ENCODE measurements around the gene GBE1. TPM values are rescaled to one million over a fixed set of nuclear protein-coding genes. Genes with fewer than 3 reads are reported as not detected.

Gene GBE1
- total RNA-seq, 3 donors from 2014 or later = 34.4 to 148 (median 49.8) TPM

DNA sequence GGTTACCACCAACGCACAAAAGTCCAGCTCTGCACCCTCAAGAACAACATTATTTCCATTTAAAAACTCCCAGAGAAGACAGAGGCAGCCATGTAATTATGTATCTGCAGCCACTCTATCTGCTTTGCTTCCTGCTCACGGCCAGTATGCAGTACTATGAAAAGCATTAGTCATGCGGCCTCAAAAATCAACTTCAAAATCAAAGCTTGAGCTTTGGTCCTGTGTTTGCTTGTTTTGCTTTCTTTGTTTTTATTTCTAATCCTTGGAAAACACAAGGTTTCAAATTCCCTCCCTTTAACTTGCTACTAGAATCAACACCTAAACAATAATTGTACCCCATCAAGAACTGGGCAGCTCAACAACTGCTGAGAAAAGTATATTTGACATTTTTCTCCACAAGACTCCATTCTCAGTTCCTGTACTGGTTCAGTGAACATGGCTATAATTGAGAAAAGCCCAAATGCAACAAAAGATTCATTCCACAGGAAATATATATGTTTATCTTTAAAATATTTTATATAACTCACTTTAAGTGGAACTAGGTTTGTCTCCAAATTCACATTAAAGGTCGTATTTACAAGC lies 37.6 kb downstream of the GBE1 start:
- Histone ChIP-seq H3K27me3 (no peaks in the 10 kb centered on the region), H3K27ac (no peak overlapping the region), H3K4me3 (no peak overlapping the region), H3K9me3 (no peaks in the 10 kb centered on the region), H3K4me1 (no peaks in the 10 kb centered on the region), H3K36me3 (no peaks in the 10 kb centered on the region)
- TF ChIP-seq, protein P1, sequence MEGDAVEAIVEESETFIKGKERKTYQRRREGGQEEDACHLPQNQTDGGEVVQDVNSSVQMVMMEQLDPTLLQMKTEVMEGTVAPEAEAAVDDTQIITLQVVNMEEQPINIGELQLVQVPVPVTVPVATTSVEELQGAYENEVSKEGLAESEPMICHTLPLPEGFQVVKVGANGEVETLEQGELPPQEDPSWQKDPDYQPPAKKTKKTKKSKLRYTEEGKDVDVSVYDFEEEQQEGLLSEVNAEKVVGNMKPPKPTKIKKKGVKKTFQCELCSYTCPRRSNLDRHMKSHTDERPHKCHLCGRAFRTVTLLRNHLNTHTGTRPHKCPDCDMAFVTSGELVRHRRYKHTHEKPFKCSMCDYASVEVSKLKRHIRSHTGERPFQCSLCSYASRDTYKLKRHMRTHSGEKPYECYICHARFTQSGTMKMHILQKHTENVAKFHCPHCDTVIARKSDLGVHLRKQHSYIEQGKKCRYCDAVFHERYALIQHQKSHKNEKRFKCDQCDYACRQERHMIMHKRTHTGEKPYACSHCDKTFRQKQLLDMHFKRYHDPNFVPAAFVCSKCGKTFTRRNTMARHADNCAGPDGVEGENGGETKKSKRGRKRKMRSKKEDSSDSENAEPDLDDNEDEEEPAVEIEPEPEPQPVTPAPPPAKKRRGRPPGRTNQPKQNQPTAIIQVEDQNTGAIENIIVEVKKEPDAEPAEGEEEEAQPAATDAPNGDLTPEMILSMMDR (IDR thresholded peaks at IDR 0.05) = no peak
- TF ChIP-seq POLR2AphosphoS5 (IDR thresholded peaks at IDR 0.05) = no peak
- intact Hi-C loops (cut with DNase I; ENCODE audit: low total_unique reads) = no loop called here
- DNase-seq (ENCODE audit: low spot score in 2 of 2) = no peak

DNA sequence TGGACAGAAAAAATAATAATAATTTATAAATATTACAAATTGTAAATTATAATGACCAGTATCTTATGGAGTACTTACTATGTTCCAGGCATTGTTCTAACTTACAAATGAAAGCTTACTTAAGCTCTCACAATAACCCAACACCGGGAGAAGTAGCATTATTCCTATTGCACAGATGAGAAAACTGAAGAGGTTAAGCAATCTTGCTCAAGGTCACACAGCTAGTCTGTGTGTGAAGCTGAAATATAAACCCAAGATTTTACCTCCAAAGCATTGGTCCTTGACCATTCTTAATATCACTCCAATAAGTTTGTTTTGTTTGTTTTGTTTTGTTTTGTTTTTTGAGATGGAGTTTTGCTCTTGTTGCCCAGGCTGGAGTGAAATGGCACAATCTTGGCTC lies 43.1 kb downstream of the GBE1 start:
- Histone ChIP-seq H3K9me3 (no peaks in the 10 kb centered on the region), H3K36me3 (no peaks in the 10 kb centered on the region), H3K4me1 (no peaks in the 10 kb centered on the region), H3K27me3 (no peaks in the 10 kb centered on the region), H3K4me3 (no peak overlapping the region), H3K27ac (no peak overlapping the region)
- intact Hi-C loops (cut with DNase I; ENCODE audit: low total_unique reads) = no loop called here
- no peak for DNase-seq (ENCODE audit: low spot score in 2 of 2)
- no peak for TF ChIP-seq POLR2A (IDR thresholded peaks at IDR 0.05)
- no peak for TF ChIP-seq POLR2AphosphoS5 (IDR thresholded peaks at IDR 0.05)
- TF ChIP-seq, protein P1 (IDR thresholded peaks at IDR 0.05) = no peak

DNA sequence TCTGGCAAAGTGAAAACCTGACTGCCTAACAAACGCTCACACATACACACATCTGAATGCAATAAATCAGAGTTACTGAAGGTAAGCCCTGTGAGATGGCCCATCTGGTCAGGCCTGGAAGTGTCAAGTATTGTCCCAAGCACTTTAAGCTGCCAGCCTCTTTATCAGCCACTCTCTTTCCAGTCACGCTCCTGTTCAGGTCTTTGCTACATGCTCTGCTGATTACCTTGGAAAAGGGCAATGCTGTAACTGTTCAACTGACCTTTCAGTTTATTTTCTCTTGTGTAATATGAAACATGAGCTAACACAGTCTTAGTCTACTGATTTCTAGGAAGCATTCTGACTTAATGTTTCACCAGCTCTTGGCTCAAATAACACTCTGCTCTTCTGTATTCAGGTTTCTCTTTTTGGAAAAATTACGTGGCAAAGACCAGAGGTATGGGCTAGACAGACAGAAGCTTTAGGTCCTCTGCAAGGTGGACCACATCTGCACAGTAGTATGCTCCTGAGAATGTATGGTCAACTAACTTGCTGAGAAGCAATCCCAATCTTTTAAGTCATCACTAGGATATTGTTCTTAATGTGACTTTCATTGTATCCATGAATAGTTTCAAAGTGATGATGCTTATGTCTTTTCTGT lies 44.5 kb downstream of the GBE1 start:
- no peaks in the 10 kb centered on the region for H3K9me3 ChIP-seq
- intact Hi-C loops (cut with DNase I; ENCODE audit: low total_unique reads) = no loop called here
- no peak overlapping the region for H3K4me3 ChIP-seq
- TF ChIP-seq POLR2AphosphoS5 (IDR thresholded peaks at IDR 0.05) (no peak), POLR2A (IDR thresholded peaks at IDR 0.05) (no peak)
- TF ChIP-seq, protein P1 (IDR thresholded peaks at IDR 0.05) = no peak
- H3K36me3 ChIP-seq = no peaks in the 10 kb centered on the region
- no peak overlapping the region for H3K27ac ChIP-seq
- no peaks in the 10 kb centered on the region for H3K27me3 ChIP-seq
- no peaks in the 10 kb centered on the region for H3K4me1 ChIP-seq
- DNase-seq (ENCODE audit: low spot score in 2 of 2) = no peak

DNA sequence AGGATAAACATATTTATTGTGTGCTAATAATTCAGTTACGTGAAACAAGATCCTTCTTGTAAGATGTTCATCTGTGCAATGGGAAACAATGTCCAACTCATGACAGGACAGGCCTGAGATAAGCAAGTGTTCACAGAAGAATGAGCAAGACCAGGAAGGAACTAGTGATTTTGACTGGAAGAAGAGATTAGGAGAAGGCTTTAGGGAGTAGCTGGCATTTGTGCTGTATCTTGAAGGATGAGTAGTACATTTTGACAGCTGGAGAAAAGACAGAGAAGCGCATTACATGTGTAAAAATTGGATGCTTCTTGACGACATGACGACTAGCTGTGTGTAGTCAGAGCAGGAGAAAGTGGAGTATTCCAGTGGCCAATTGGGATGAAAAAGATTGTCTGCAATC lies 48.4 kb downstream of the GBE1 start:
- TF ChIP-seq POLR2A (IDR thresholded peaks at IDR 0.05) (no peak), POLR2AphosphoS5 (IDR thresholded peaks at IDR 0.05) (no peak)
- TF ChIP-seq, protein P1 (IDR thresholded peaks at IDR 0.05) = no peak
- no peaks in the 10 kb centered on the region for H3K4me1 ChIP-seq

DNA sequence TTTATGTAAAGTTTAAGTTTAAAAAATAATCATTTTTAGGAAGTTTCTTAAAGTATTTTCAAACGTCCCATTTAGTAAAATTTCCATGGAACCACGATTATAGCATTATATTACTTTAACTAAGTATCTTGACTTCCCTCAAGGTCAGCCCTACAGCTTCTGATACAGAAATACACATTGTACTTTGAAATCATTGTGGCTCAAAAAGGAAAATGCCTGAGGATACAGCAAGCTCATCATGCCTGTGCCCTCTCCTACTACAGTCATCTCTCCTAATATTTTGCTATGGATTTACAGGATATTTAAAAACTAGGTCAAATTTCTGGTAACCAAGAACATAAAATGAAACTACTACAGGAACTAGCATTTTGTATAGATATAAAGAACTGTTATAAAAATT lies 51.8 kb downstream of the GBE1 start:
- no peak for TF ChIP-seq POLR2A (IDR thresholded peaks at IDR 0.05)
- no peak for TF ChIP-seq POLR2AphosphoS5 (IDR thresholded peaks at IDR 0.05)
- TF ChIP-seq, protein P1 (IDR thresholded peaks at IDR 0.05) = no peak
- intact Hi-C loops (cut with DNase I; ENCODE audit: low total_unique reads) = no loop called here
- DNase-seq (ENCODE audit: low spot score in 2 of 2) = no peak

More for the DNA sequence above, 48.4 kb downstream of the GBE1 start:
- no peaks in the 10 kb centered on the region for H3K9me3 ChIP-seq
- no peak overlapping the region for H3K4me3 ChIP-seq
- DNase-seq (ENCODE audit: low spot score in 2 of 2) = no peak
- H3K27ac ChIP-seq = no peak overlapping the region
- H3K27me3 ChIP-seq = no peaks in the 10 kb centered on the region
- H3K36me3 ChIP-seq = no peaks in the 10 kb centered on the region
- intact Hi-C loops (cut with DNase I; ENCODE audit: low total_unique reads) = no loop called here

More for the DNA sequence above, 51.8 kb downstream of the GBE1 start:
- H3K27me3 ChIP-seq = no peaks in the 10 kb centered on the region
- no peaks in the 10 kb centered on the region for H3K9me3 ChIP-seq
- H3K4me3 ChIP-seq = no peak overlapping the region
- H3K4me1 ChIP-seq = no peaks in the 10 kb centered on the region
- H3K27ac ChIP-seq = no peak overlapping the region
- no peaks in the 10 kb centered on the region for H3K36me3 ChIP-seq

Measured in breast epithelium (tissue), 4 donors.